ENCODE results near the gene GTF3C5. TPM values are rescaled to one million over a fixed set of nuclear protein-coding genes. Genes with fewer than 3 reads are reported as not detected.
A peak's percentile ranks its signal among the peaks of the same experiment; 100 is the strongest.

GTF3C5 gene
- total and polyA plus RNA-seq, 9 of the 15 experiments (the other 6 are each of a cell fraction or from before 2014, with no cell fraction given): 3.8 to 118 (median 83.7) TPM

- peak; percentile 47; the same call in 1 of the 2 replicates for TF ChIP-seq ZNF175 (CRISPR knock-in tag; IDR thresholded peaks at IDR 0.05; ENCODE audit: low read depth)
- TF ChIP-seq NCOA2 (IDR thresholded peaks at IDR 0.05; ENCODE audit: partially characterized antibody in 2 of 2): no peak
- no peak for TF ChIP-seq CREB3L1 (IDR thresholded peaks at IDR 0.05; ENCODE audit: borderline replicate concordance, low read depth)
- TF ChIP-seq MITF (IDR thresholded peaks at IDR 0.05): no peak
- TF ChIP-seq HDAC8 (tag; IDR thresholded peaks at IDR 0.05): no peak
- TF ChIP-seq PPARD (CRISPR knock-in tag; IDR thresholded peaks at IDR 0.05): no peak
- TF ChIP-seq DPF2 (IDR thresholded peaks at IDR 0.05): peak; percentile 73
- TF ChIP-seq CBFA2T3 (IDR thresholded peaks at IDR 0.05): peak; percentile 89
- no peak for TF ChIP-seq HBP1 (CRISPR knock-in tag; IDR thresholded peaks at IDR 0.05)
- no peak for TF ChIP-seq MCM2 (IDR thresholded peaks at IDR 0.05; ENCODE audit: low read depth)
- no peak for TF ChIP-seq POLR2B (IDR thresholded peaks at IDR 0.05; ENCODE audit: low read depth, partially characterized antibody)
- TF ChIP-seq GATAD2A (IDR thresholded peaks at IDR 0.05): no peak
- peak; percentile 87 for TF ChIP-seq CTBP1 (IDR thresholded peaks at IDR 0.05; ENCODE audit: borderline replicate concordance)
- no peak for TF ChIP-seq HLTF (IDR thresholded peaks at IDR 0.05)
These were observed 36.2 kb upstream of the GTF3C5 start (continued) for GRCh38 chr9:132994410-132995120.
